DND-41 (cell line): Measurements from ENCODE around the gene TMEM198.

Experiments used
- EZH2 ChIP-seq: IDR thresholded peaks from 3 replicates; pipeline ENCODE4 v1.6.1; 2012; ENCODE audit warnings: borderline replicate concordance, low read depth, mild to moderate bottlenecking, moderate library complexity, low read length, inconsistent platforms; ENCODE audit not compliant: severe bottlenecking
- TF ChIP-seq, protein P1 (sequence below): IDR thresholded peaks from 2 replicates; pipeline ENCODE4 v1.5.1; 2012; ENCODE audit warnings: borderline replicate concordance, low read length, moderate library complexity, mild to moderate bottlenecking; ENCODE audit not compliant: poor library complexity, severe bottlenecking; ENCODE audit errors: extremely low read depth

DNA sequence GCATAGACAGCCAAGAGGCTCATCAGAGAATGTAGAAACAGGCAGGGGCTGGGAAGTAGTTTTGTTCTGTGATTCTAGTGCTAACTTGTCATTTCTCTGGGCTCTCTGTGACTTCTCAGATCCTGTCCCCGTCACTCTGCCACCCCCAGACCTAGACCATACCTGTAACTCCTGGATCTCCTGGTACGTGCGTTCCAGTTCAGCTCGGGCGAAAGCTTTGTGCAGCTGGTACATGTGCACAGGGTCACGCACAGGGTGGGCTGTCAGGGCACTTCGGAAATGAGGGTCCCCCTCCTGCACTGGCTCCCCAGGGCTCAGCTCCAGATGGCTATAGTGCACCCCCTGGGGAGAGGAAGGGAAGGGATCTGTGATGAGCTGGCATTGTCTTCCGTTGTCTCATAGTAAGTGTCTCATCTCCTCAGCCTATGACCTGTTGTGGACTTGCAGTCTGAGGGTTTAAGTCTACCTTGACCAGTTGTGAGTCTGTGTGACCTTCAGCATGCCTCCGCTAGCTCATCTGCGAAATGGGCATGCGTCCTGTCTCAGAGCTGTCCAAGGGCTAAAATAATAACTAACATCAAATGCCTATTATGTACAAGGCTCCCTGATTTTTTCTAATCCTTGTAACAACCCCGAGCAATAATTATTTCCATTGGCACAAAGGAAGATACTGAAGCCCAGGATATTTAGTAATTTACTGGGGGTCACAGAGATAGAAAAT lies 2.9 kb upstream of the TMEM198 start:
- TF ChIP-seq, protein P1, sequence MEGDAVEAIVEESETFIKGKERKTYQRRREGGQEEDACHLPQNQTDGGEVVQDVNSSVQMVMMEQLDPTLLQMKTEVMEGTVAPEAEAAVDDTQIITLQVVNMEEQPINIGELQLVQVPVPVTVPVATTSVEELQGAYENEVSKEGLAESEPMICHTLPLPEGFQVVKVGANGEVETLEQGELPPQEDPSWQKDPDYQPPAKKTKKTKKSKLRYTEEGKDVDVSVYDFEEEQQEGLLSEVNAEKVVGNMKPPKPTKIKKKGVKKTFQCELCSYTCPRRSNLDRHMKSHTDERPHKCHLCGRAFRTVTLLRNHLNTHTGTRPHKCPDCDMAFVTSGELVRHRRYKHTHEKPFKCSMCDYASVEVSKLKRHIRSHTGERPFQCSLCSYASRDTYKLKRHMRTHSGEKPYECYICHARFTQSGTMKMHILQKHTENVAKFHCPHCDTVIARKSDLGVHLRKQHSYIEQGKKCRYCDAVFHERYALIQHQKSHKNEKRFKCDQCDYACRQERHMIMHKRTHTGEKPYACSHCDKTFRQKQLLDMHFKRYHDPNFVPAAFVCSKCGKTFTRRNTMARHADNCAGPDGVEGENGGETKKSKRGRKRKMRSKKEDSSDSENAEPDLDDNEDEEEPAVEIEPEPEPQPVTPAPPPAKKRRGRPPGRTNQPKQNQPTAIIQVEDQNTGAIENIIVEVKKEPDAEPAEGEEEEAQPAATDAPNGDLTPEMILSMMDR: no peak
- no peak for TF ChIP-seq EZH2
